Rectal smooth muscle tissue (tissue), 1 donor: ENCODE results near the gene GPC6.
"Not testable (repeated sequence)": the region's sequence is repeated elsewhere in the genome, so short reads cannot be mapped to it uniquely, and the experiment has no call there.

Source experiments
- H3K27ac ChIP-seq: one replicate; pipeline ENCODE4 v1.7.0; 2013; ENCODE audit warnings: low read depth, low read length, inconsistent platforms
- H3K27me3 ChIP-seq: one replicate; pipeline ENCODE4 v1.7.0; 2013; ENCODE audit warnings: low read length; ENCODE audit not compliant: control insufficient read depth, insufficient read depth
- H3K36me3 ChIP-seq: one replicate; pipeline ENCODE4 v1.7.0; 2013; ENCODE audit warnings: low read length; ENCODE audit not compliant: control insufficient read depth, insufficient read depth
- H3K4me1 ChIP-seq: one replicate; pipeline ENCODE4 v1.7.0; 2013; ENCODE audit warnings: low read length; ENCODE audit not compliant: control insufficient read depth, insufficient read depth
- H3K4me3 ChIP-seq: one replicate; pipeline ENCODE4 v1.7.0; 2013; ENCODE audit warnings: low read length
- H3K9ac ChIP-seq: one replicate; pipeline ENCODE4 v1.7.0; 2013; ENCODE audit warnings: low read length

GPC6 gene

DNA sequence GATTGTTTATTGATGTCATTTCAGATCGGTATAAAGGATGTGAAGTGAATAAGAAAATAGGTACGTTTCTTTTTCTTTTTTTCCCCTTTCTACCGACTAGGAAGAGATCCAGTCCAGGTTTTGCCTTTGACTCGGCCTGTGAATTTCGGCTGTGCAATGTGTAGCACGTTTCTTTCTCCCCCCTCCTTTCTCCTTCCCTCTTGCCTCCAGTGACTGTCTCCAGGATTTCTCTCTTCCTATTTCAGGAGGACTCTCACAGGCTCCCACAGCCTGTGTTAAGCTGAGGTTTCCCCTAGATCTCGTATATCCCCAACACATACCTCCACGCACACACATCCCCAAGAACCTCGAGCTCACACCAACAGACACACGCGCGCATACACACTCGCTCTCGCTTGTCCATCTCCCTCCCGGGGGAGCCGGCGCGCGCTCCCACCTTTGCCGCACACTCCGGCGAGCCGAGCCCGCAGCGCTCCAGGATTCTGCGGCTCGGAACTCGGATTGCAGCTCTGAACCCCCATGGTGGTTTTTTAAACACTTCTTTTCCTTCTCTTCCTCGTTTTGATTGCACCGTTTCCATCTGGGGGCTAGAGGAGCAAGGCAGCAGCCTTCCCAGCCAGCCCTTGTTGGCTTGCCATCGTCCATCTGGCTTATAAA, at the start of gene GPC6:
Gene GPC6, plus strand, starts transcription at position 185 of the 657 bp plus-strand sequence.
- H3K9ac ChIP-seq, result no peak within 1 kb of the TSS

DNA sequence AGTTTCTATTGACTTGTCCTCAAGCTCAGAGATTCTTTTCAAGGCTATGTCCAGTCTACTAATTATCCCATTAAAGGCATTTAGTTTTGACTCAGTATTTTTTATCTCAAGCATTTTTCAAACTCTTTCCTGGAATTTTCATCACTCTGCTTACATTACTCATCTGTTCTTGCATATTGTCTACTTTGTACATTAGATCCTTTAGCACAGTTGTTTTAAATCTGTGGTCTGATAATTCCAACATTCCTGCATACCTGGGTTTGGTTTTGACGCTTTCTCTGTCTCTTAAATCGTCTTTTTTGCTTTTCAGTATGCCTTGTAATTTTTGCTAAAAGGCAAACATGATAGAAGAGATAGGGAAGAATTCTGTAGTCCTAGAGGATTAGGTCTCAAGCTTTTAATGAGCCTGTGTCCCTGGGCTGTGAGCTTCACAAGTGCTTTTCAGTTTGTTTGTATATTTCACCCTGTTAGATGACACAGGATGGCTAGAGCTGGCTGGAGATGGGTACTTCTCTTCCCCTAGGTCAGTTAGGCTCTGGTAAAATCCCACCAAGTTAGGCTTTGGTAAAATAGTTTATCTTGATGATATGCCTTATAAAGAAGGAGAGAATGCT, 46.1 kb upstream of the GPC6 start:
- Histone ChIP-seq H3K36me3 (no peaks in the 10 kb centered on the region), H3K4me3 (no peak overlapping the region), H3K4me1 (no peaks in the 10 kb centered on the region), H3K9ac (no peak overlapping the region), H3K27me3 (no peaks in the 10 kb centered on the region), H3K27ac (no peak overlapping the region)

More for the DNA sequence above, at the start of gene GPC6:
- H3K27me3 ChIP-seq, result no peaks in the 10 kb centered on the region
- peak within 1 kb of the TSS; percentile 45 for H3K27ac ChIP-seq
- H3K36me3 ChIP-seq, result no peaks in the 10 kb centered on the region
- H3K4me3 ChIP-seq, result peak within 1 kb of the TSS; percentile 72
- H3K4me1 ChIP-seq, result no peaks in the 10 kb centered on the region

DNA sequence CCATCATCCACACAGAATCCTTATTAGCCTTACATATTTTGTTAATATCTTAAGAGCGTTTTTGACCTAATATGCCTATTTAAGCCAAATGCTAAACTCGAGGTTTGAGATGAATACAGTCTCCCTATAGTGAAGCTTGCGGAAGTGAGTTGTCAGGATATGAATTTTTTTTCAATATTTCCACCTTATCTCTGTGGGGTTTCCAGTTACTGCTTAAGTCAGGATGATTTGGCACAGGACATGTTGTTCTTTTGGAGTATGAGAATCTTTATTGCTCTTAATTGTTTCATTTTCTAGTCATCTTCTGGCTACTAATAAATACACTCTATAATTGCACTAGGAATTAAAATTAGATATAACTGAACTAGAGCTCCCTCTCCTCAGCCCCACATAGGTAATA, 44.2 kb upstream of the GPC6 start:
- Histone ChIP-seq H3K27ac (no peak overlapping the region), H3K27me3 (no peaks in the 10 kb centered on the region), H3K9ac (no peak overlapping the region), H3K4me3 (no peak overlapping the region), H3K36me3 (no peaks in the 10 kb centered on the region), H3K4me1 (no peaks in the 10 kb centered on the region)

DNA sequence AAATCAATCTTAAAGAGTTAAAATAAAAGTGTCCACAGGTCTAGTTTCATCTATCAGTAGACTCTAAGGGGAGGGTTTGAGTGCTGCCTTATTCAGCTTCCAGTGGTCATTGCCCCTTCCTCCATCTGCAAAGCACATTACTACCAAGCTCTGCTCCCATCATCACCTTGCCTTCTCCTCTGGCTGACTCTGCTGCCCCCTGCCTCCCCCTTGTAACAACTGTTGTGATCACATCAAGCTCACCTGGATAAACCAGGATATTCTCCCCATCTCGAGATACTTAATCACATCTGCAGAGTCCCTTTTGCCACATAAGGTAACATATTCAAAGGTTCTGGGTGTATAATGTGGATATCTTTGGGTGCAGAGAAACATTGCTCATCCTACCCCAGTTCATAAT, 43.3 kb upstream of the GPC6 start:
- Histone ChIP-seq H3K36me3 (no peaks in the 10 kb centered on the region), H3K27ac (no peak overlapping the region), H3K4me3 (no peak overlapping the region), H3K9ac (no peak overlapping the region), H3K27me3 (no peaks in the 10 kb centered on the region), H3K4me1 (no peaks in the 10 kb centered on the region)

DNA sequence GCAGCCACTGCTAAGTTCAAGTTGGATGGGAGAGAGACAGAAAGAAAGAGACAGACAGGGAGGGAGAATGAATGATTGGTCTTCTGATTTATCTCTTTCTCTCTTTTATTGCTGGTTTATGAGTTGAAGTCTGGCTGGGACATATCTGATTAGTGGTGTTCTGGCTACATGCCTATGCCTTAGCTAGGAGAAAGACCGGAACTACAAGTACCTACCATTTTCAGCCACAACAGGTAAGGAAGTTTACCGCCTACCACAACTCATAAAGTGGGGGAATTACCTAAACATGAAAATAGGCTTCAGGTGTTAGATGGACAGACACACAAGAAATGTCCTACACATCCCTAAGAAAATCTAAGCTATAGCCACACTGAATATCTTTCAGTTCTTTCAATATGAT, 36.6 kb upstream of the GPC6 start:
- H3K4me3 ChIP-seq, result no peak overlapping the region
- H3K27ac ChIP-seq, result no peak overlapping the region
- H3K36me3 ChIP-seq, result no peaks in the 10 kb centered on the region
- no peaks in the 10 kb centered on the region for H3K4me1 ChIP-seq
- no peaks in the 10 kb centered on the region for H3K27me3 ChIP-seq
- no peak overlapping the region for H3K9ac ChIP-seq

DNA sequence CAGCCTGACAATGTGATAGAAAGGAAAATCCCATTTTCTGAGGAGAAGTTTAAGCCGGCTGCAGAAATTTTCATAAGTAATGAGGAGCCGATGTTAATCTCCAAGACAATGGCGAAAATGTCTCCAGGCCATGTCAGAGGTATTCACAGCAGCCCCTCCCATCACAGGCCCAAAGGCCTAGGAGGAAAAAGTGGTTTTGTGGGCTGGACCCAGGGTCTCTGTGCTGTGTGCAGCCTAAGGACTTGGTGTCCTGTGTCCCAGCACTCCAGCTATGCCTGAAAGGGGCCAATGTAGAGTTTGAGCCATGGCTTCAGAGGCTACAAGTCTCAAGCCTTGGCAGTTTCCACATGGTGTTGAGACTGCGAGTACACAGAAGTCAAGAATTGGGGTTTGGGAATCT, 32.9 kb upstream of the GPC6 start:
- Histone ChIP-seq H3K36me3 (no peaks in the 10 kb centered on the region), H3K4me3 (no peak overlapping the region), H3K4me1 (no peaks in the 10 kb centered on the region), H3K9ac (no peak overlapping the region), H3K27me3 (no peaks in the 10 kb centered on the region), H3K27ac (no peak overlapping the region)

DNA sequence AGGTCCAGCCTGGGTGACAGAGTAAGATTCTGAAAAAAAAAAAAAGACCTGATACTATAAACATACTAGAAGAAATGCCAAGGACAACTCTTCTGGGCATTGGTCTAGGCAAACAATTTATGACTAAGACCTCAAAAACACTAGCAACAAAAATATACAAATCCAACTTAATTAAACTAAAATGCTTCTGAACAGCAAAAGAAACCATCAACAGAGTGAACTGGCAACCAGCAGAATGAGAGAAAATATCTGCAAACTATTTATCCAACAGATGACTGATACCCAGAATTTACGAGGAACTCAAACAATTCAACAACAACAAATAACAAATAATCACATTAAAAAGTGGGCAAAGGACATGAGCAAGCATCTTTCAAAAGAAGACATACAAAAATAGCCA, 26.8 kb upstream of the GPC6 start:
- Histone ChIP-seq H3K27ac (no peak overlapping the region), H3K36me3 (no peaks in the 10 kb centered on the region), H3K27me3 (no peaks in the 10 kb centered on the region), H3K9ac (no peak overlapping the region), H3K4me3 (no peak overlapping the region), H3K4me1 (no peaks in the 10 kb centered on the region)

DNA sequence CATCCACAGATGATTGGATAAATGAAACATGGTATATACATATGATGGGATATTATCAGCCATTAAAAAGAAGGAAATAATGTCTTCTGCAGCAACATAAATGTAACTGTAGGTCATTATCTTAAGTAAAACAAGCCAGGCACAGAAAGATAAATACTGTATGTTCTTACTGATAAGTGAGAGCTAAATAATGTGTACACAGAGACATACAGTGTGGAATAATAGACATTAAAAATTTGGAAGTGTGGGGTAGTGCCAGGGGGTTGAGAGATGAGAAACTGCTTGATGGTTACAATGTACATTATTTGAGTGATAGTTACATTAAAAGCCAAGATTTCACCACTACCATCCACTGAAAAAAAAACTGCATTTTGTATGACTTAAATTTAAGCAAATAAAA, 26.0 kb upstream of the GPC6 start:
- H3K9ac ChIP-seq, result no peak overlapping the region
- H3K27ac ChIP-seq, result no peak overlapping the region
- H3K4me3 ChIP-seq, result no peak overlapping the region
- H3K4me1 ChIP-seq, result no peaks in the 10 kb centered on the region
- no peaks in the 10 kb centered on the region for H3K36me3 ChIP-seq
- H3K27me3 ChIP-seq, result no peaks in the 10 kb centered on the region

DNA sequence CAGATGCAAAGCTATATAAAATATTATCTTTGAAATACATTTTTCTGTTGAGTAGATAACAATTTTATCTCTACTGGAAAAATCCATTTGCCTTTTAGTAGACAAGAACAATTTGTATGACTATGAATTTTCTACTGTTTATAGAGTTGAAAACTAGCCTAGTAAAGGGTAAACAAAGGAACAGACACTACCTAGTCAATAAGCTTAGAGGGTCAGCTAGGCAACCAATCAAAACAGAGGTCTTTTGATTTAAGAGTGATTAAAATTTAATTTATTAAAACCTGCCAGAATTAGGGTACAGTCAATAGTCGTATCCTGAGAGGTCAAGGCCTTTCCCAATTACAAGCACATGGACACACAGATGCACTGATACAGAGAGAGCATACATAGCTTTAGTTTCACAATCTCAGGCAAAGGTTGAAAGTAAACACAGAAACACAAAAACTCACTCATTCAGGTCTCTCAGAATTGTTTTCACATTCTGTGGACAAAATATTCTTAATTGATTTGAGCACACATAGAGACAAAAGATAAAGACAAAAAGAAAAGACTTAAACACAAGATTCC, 24.5 kb upstream of the GPC6 start:
- Histone ChIP-seq H3K4me3 (no peak overlapping the region), H3K4me1 (no peaks in the 10 kb centered on the region), H3K27ac (no peak overlapping the region), H3K9ac (no peak overlapping the region), H3K27me3 (no peaks in the 10 kb centered on the region), H3K36me3 (no peaks in the 10 kb centered on the region)

DNA sequence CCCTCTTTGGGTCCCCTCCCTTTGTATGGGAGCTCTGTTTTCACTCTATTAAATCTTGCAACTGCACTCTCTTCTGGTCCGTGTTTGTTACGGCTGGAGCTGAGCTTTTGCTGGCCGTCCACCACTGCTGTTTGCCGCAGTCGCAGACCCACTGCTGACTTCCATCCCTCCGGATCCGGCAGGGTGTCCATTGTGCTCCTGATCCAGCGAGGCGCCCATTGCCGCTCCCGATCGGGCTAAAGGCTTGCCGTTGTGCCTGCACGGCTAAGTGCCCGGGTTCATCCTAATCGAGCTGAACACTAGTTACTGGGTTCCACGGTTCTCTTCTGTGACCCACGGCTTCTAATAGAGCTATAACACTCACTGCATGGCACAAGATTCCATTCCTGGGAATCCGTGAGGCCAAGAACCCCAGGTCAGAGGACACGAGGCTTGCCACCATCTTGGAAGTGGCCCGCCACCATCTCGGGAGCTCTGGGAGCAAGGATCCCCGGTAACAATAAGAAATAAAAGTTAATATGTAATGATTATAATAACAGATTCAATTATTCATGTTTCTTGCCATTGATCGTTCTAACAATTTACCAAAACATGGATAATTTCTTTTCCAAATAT, 19.7 kb upstream of the GPC6 start:
- not testable (repeated sequence) for H3K4me3 ChIP-seq, H3K27me3 ChIP-seq, H3K27ac ChIP-seq, H3K9ac ChIP-seq, H3K36me3 ChIP-seq, H3K4me1 ChIP-seq

DNA sequence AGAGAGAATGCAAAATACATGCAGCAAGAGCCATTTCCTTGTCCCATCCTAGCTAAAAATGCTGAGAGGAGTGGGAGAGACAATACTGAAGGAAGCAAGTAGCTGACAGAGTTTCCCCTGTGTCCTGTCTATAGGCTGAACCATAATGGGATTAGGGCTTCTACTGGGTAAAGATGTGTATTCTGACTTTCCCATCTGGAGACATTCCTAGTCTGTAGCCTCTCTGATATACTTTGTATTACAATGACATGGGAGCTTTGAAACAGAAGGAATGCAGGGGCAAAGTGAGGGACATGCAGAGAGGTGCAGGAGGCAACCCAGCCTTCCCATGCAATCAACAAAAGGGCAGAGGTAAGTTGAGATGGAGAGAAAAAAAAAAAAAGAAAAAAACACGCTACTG, 10.5 kb upstream of the GPC6 start:
- Histone ChIP-seq H3K4me1 (no peaks in the 10 kb centered on the region), H3K9ac (no peak overlapping the region), H3K36me3 (no peaks in the 10 kb centered on the region), H3K27ac (no peak overlapping the region), H3K4me3 (no peak overlapping the region), H3K27me3 (no peaks in the 10 kb centered on the region)

DNA sequence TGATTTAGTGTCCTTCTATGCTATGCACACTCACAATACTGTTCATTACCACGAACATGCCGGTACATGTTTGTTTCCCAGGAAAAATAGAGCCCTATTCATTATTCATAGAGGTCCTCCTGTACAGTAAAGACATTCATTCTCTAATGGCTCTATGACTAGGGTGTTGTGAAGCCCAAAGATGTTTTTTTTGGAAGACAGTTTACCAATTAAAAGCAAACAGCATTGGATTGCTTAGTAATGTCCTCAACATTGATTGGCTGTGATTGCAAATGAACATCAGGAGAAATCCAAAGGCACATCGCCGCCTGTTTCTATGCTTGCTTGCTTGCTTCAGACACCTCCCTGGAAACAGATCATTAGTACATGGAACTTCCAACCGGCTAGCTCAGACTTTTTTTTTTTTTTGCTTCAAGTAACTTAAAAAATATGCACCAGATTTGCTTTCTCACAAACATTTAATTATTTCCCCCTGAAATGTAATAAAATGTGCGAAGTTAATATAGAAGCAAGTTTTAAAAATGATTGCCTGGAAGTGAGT, 8.8 kb upstream of the GPC6 start:
- no peak overlapping the region for H3K9ac ChIP-seq
- H3K27me3 ChIP-seq, result no peaks in the 10 kb centered on the region
- no peak overlapping the region for H3K4me3 ChIP-seq
- no peak overlapping the region for H3K27ac ChIP-seq
- H3K36me3 ChIP-seq, result no peaks in the 10 kb centered on the region
- no peaks in the 10 kb centered on the region for H3K4me1 ChIP-seq
